Caco-2 (cell line): ENCODE measurements around the gene TTC31. TPM values are rescaled to one million over a fixed set of nuclear protein-coding genes. Genes with fewer than 3 reads are reported as not detected.

Experiments
- BruUV-seq: library from RNA; stranded (reverse); fragments of 400-500 nt; replicated peaks from 2 replicates; lab custom pipeline; 2021; lab: Mats Ljungman, UMichigan
- CTCF ChIA-PET: fragments of 300-600 bp; sonication (Branson Sonifier 250); formaldehyde crosslinking; loops from one replicate; lab custom pipeline; 2022; ENCODE audit warnings: antibody characterized with exemption; lab: Charles Lee
- POLR2A ChIA-PET: fragments of 300-600 bp; sonication (Branson Sonifier 250); formaldehyde crosslinking; loops from one replicate; lab custom pipeline; 2022; ENCODE audit warnings: antibody characterized with exemption; lab: Charles Lee
- DNase-seq, 2 experiments: peaks; one replicate each; pipeline versions ENCODE4 v3.0.0 to v3.0.0-alpha.2; 2020 to 2022
- H3K27me3 ChIP-seq: replicated peaks from 2 replicates; pipeline ENCODE4 v1.6.0; 2011; ENCODE audit warnings: low read length; ENCODE audit not compliant: control insufficient read depth, insufficient read depth
- H3K36me3 ChIP-seq: 2 replicates; pipeline ENCODE4 v1.5.1; 2011; ENCODE audit warnings: low read length; ENCODE audit not compliant: control insufficient read depth, insufficient read depth
- H3K4me1 ChIP-seq: fragments of 250-450 bp; sonication (Bioruptor Pico); 2 replicates; pipeline ENCODE4 v1.5.1; 2020; ENCODE audit warnings: mild to moderate bottlenecking
- H3K4me3 ChIP-seq: 2 replicates; pipeline ENCODE4 v1.5.1; 2011; ENCODE audit warnings: low read depth, mild to moderate bottlenecking, control low read depth, low read length
- H3K9me3 ChIP-seq: fragments of 250-450 bp; sonication (Bioruptor Pico); 2 replicates; pipeline ENCODE4 v1.5.1; 2020; ENCODE audit warnings: mild to moderate bottlenecking, moderate library complexity
- H3K27ac Mint-ChIP-seq: one replicate; pipeline ENCODE4 v1.8.0; 2022; ENCODE audit warnings: mixed read lengths; ENCODE audit not compliant: unreplicated experiment
- H3K27me3 Mint-ChIP-seq: one replicate; pipeline ENCODE4 v1.8.0; 2022; ENCODE audit warnings: mixed read lengths; ENCODE audit not compliant: insufficient read depth, unreplicated experiment
- H3K36me3 Mint-ChIP-seq: one replicate; pipeline ENCODE4 v1.8.0; 2022; ENCODE audit warnings: mild to moderate bottlenecking, mixed read lengths; ENCODE audit not compliant: insufficient read depth, unreplicated experiment
- H3K4me1 Mint-ChIP-seq: one replicate; pipeline ENCODE4 v1.8.0; 2022; ENCODE audit warnings: low read depth, mixed read lengths; ENCODE audit not compliant: unreplicated experiment
- H3K4me3 Mint-ChIP-seq: one replicate; pipeline ENCODE4 v1.8.0; 2022; ENCODE audit warnings: mild to moderate bottlenecking, moderate library complexity, mixed read lengths; ENCODE audit not compliant: unreplicated experiment
- H3K9me3 Mint-ChIP-seq: one replicate; pipeline ENCODE4 v1.8.0; 2022; ENCODE audit warnings: mixed read lengths; ENCODE audit not compliant: unreplicated experiment
- CTCF ChIP-seq, 2 experiments: fragments of 200-600 bp in 1 of 2; IDR thresholded peaks; 1 replicate in 1 of 2; 2 replicates in 1 of 2; pipeline versions ENCODE4 v1.5.1 to v1.8.0; 2011 to 2022; ENCODE audit warnings: antibody characterized with exemption in 1 of 2, control low read depth in 1 of 2, inconsistent platforms in 1 of 2, low read depth in 1 of 2, low read length in 1 of 2, mild to moderate bottlenecking in 1 of 2, moderate library complexity in 1 of 2; ENCODE audit not compliant: insufficient read depth in 1 of 2, severe bottlenecking in 1 of 2, unreplicated experiment in 1 of 2
- intact Hi-C: fragments of 100-400 bp; cut with micrococcal nuclease; formaldehyde crosslinking; loops from one replicate; pipeline ENCODE4 v1.10.0; 2022; ENCODE audit not compliant: unreplicated experiment
- total RNA-seq: library from RNA; stranded (reverse); gene quantifications from 2 replicates; pipeline ENCODE4 v1.2.3, GENCODE V29; 2022

The TTC31 gene
- total RNA-seq, 1 experiment from 2014 or later: 32.4 TPM

GRCh38 chr2:74439803-74440377, 43.0 kb upstream of the TTC31 start:
- intact Hi-C loops: loop anchor here (2.0 kb wide), 1 partner anchor 15 kb away; no protein-coding TSS in a partner anchor
- peak overlapping the region; percentile 94 for H3K4me3 ChIP-seq
- H3K4me1 ChIP-seq: peaks cover 20% of the 10 kb centered on the region; the same call in 1 of the 2 replicates
- DNase-seq: no peak
- no peaks in the 10 kb centered on the region for H3K9me3 Mint-ChIP-seq
- peaks cover 53% of the 10 kb centered on the region for H3K36me3 Mint-ChIP-seq
- POLR2A ChIA-PET: interaction anchor here (0.7 to 1.5 kb wide), 13 partner anchors 9 to 612 kb away, joined by 3 to 24 read pairs (median 4); partner anchors contain the start of genes INO80B, MOGS, MRPL53 and WBP1
- H3K9me3 ChIP-seq: no peaks in the 10 kb centered on the region
- BruUV-seq: no TSS peak
- TF ChIP-seq CTCF (IDR thresholded peaks at IDR 0.05; ENCODE audit: insufficient read depth in 1 of 2, low read depth in 1 of 2, low read length in 1 of 2, severe bottlenecking in 1 of 2, unreplicated experiment in 1 of 2): no peak
- CTCF ChIA-PET: interaction anchor here (0.6 to 1.2 kb wide), 7 partner anchors 12 to 147 kb away, joined by 3 to 9 read pairs (median 4); partner anchors contain the start of genes INO80B and WBP1
- no peaks in the 10 kb centered on the region for H3K27me3 Mint-ChIP-seq
- H3K27me3 ChIP-seq: no peaks in the 10 kb centered on the region
- H3K27ac Mint-ChIP-seq: peak overlapping the region; percentile 99
- peaks cover 13% of the 10 kb centered on the region for H3K4me1 Mint-ChIP-seq
- H3K4me3 Mint-ChIP-seq: peak overlapping the region; percentile 97
- H3K36me3 ChIP-seq: peaks cover 5% of the 10 kb centered on the region

GRCh38 chr2:74440378-74441169, 42.3 kb upstream of the TTC31 start:
- no TSS peak for BruUV-seq
- H3K4me1 ChIP-seq: peaks cover 20% of the 10 kb centered on the region; the same call in 1 of the 2 replicates
- peaks cover 53% of the 10 kb centered on the region for H3K36me3 Mint-ChIP-seq
- TF ChIP-seq CTCF (IDR thresholded peaks at IDR 0.05; ENCODE audit: insufficient read depth in 1 of 2, low read depth in 1 of 2, low read length in 1 of 2, severe bottlenecking in 1 of 2, unreplicated experiment in 1 of 2): peak in 1 of 2 experiments; percentile 28
- no peaks in the 10 kb centered on the region for H3K27me3 ChIP-seq
- ChIA-PET CTCF (interaction anchor here (0.6 to 1.2 kb wide), 7 partner anchors 11 to 148 kb away, joined by 3 to 9 read pairs (median 4); partner anchors contain the start of genes INO80B and WBP1), POLR2A (interaction anchor here (0.7 to 1.5 kb wide), 13 partner anchors 10 to 612 kb away, joined by 3 to 24 read pairs (median 4); partner anchors contain the start of genes INO80B, MOGS, MRPL53 and WBP1)
- no peaks in the 10 kb centered on the region for H3K9me3 Mint-ChIP-seq
- H3K27ac Mint-ChIP-seq: peak overlapping the region; percentile 99
- peak overlapping the region; percentile 97 for H3K4me3 Mint-ChIP-seq
- peaks cover 13% of the 10 kb centered on the region for H3K4me1 Mint-ChIP-seq
- H3K36me3 ChIP-seq: peaks cover 5% of the 10 kb centered on the region
- intact Hi-C loops: loop anchor here (2.0 kb wide), 1 partner anchor 16 kb away; no protein-coding TSS in a partner anchor
- no peaks in the 10 kb centered on the region for H3K9me3 ChIP-seq
- DNase-seq: peak; percentile 93 to 95
- no peaks in the 10 kb centered on the region for H3K27me3 Mint-ChIP-seq
- peak overlapping the region; percentile 94 for H3K4me3 ChIP-seq
